HepG2 (cell line): ENCODE measurements around the gene RILP. TPM values are rescaled to one million over a fixed set of nuclear protein-coding genes. Genes with fewer than 3 reads are reported as not detected.
A peak's percentile ranks its signal among the peaks of the same experiment; 100 is the strongest.

Source experiments
- ERF ChIP-seq: IDR thresholded peaks from 2 replicates; pipeline ENCODE4 v1.6.1; 2018; ENCODE audit warnings: missing biosample characterization, missing genetic modification reagents
- FOXP1 ChIP-seq, 2 experiments: fragments of 450-650 bp in 1 of 2; IDR thresholded peaks; 2 replicates each; pipeline ENCODE4 v1.6.1; 2017 to 2018; ENCODE audit warnings: antibody characterized with exemption in 1 of 2
- MTA1 ChIP-seq: sonication (generic); formaldehyde crosslinking; IDR thresholded peaks from 2 replicates; pipeline ENCODE4 v1.4.0; 2020; ENCODE audit warnings: missing genetic modification reagents, mild to moderate bottlenecking, borderline replicate concordance
- POLR2AphosphoS5 ChIP-seq: IDR thresholded peaks from 2 replicates; pipeline ENCODE4 v1.6.1; 2012; ENCODE audit warnings: low read depth, low read length
- RFXAP ChIP-seq: sonication (generic); formaldehyde crosslinking; IDR thresholded peaks from 2 replicates; pipeline ENCODE4 v1.4.0; 2020; ENCODE audit warnings: missing genetic modification reagents, borderline replicate concordance
- SNAPC2 ChIP-seq: sonication (generic); formaldehyde crosslinking; IDR thresholded peaks from 2 replicates; pipeline ENCODE4 v1.8.1; 2022; ENCODE audit warnings: mild to moderate bottlenecking, missing genetic modification reagents
- SPEN ChIP-seq: sonication (generic); formaldehyde crosslinking; IDR thresholded peaks from 2 replicates; pipeline ENCODE4 v1.5.1; 2020; ENCODE audit warnings: low read depth, mild to moderate bottlenecking, missing genetic modification reagents
- ZNF12 ChIP-seq: sonication (generic); formaldehyde crosslinking; IDR thresholded peaks from 2 replicates; pipeline ENCODE4 v1.5.0; 2020; ENCODE audit warnings: missing genetic modification reagents
- ZNF292 ChIP-seq: sonication (generic); formaldehyde crosslinking; IDR thresholded peaks from 2 replicates; pipeline ENCODE4 v1.8.1; 2022; ENCODE audit warnings: mild to moderate bottlenecking, low read depth, missing genetic modification reagents, borderline replicate concordance
- ZNF468 ChIP-seq: sonication (generic); formaldehyde crosslinking; IDR thresholded peaks from 2 replicates; pipeline ENCODE4 v1.8.0; 2022; ENCODE audit warnings: mild to moderate bottlenecking, moderate library complexity, missing genetic modification reagents
- ZNF75D ChIP-seq: sonication (generic); formaldehyde crosslinking; IDR thresholded peaks from 2 replicates; pipeline ENCODE4 v1.8.1; 2023; ENCODE audit warnings: missing genetic modification reagents, mild to moderate bottlenecking, borderline replicate concordance
- ZNF891 ChIP-seq: sonication (generic); formaldehyde crosslinking; IDR thresholded peaks from 2 replicates; pipeline ENCODE4 v1.5.0; 2020; ENCODE audit warnings: mild to moderate bottlenecking, missing genetic modification reagents
- polyA plus RNA-seq, 8 experiments: library from polyadenylated mRNA; depleted of rRNA in 3 of 8; stranded (reverse) in 7 of 8; unstranded in 1 of 8; fragments of >200 nt; fragmentation: Illumina TruSeq in 4 of 8; extraction: Trizol in 4 of 8; gene quantifications; 2 replicates each; pipeline versions ENCODE4 v1.2.1 to v1.2.3, GENCODE V29; 2011 to 2016; ENCODE audit warnings: low read depth in 4 of 8, missing spikeins in 1 of 8, mixed read lengths in 1 of 8; ENCODE audit not compliant: insufficient read depth in 1 of 8
- total RNA-seq, 5 experiments: library from RNA; depleted of rRNA; stranded (reverse); fragments of >200 nt; fragmentation: Illumina TruSeq; extraction: Trizol; gene quantifications; 2 replicates each; pipeline ENCODE4 v1.2.3, GENCODE V29; 2016; ENCODE audit warnings: low read depth in 1 of 5
- TF ChIP-seq, protein P1 (sequence below): sonication (generic); formaldehyde crosslinking; IDR thresholded peaks from 2 replicates; pipeline ENCODE4 v1.4.0; 2020; ENCODE audit warnings: missing genetic modification reagents, mild to moderate bottlenecking, borderline replicate concordance
- TF ChIP-seq, protein P2 (sequence below): sonication (generic); formaldehyde crosslinking; IDR thresholded peaks from 2 replicates; pipeline ENCODE4 v1.4.0; 2020; ENCODE audit warnings: missing genetic modification reagents, low read depth, mild to moderate bottlenecking, borderline replicate concordance
- TF ChIP-seq, protein P3 (sequence below): sonication (generic); formaldehyde crosslinking; IDR thresholded peaks from 2 replicates; pipeline ENCODE4 v1.9.0; 2022; ENCODE audit warnings: missing genetic modification reagents, mild to moderate bottlenecking, borderline replicate concordance
- TF ChIP-seq, protein P4 (sequence below): sonication (generic); formaldehyde crosslinking; IDR thresholded peaks from 2 replicates; pipeline ENCODE4 v1.8.0; 2022; ENCODE audit warnings: mild to moderate bottlenecking, missing genetic modification reagents, moderate library complexity
- TF ChIP-seq, protein P5 (sequence below): IDR thresholded peaks from 2 replicates; pipeline ENCODE4 v1.4.0; 2020; ENCODE audit warnings: mild to moderate bottlenecking, missing genetic modification reagents

RILP gene
- total and polyA plus RNA-seq, 2 of the 13 experiments (the other 11 are each of a cell fraction or from before 2014, with no cell fraction given), result 6.6 to 8.1 TPM

DNA sequence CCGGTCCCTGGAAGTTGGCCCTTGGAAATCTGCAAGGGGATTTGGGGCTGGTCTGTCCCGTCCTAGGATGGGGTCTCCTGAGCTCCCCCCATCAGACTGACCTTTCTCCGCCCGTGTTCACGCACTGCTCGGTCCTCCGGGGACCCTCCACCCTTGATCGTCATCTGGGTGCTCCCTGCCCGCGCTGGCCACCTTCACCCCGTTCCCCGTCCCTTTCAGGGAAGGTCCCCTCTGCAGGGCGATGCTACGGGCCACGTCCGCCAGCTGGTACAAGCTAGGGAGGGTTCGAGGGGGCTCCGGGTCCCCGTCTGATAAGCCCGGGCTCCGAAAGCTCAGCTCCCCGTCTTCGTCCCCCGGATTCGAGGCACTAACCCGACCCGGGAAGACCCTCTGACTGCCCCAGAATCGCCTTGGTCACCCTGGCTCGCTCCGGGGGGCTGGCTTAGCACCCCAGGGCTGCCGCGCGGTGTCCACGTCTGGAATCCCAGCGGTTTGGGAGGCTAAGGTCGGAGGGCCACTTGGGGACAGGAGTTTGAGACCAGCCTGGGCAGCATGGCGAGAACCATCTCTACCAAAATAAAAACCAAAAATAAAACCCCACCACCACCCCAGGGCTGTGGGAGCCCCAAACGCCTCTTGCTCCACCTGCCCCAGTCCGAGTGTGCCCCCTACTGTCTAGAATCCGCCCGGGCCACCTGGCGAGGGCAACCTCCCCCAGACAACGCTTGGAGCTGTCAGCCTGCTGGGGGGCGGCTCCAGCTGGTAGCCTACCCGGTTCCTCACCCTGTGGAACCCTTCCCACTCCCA is 20.0 kb downstream of the RILP start (continued):
- TF ChIP-seq, protein P1, sequence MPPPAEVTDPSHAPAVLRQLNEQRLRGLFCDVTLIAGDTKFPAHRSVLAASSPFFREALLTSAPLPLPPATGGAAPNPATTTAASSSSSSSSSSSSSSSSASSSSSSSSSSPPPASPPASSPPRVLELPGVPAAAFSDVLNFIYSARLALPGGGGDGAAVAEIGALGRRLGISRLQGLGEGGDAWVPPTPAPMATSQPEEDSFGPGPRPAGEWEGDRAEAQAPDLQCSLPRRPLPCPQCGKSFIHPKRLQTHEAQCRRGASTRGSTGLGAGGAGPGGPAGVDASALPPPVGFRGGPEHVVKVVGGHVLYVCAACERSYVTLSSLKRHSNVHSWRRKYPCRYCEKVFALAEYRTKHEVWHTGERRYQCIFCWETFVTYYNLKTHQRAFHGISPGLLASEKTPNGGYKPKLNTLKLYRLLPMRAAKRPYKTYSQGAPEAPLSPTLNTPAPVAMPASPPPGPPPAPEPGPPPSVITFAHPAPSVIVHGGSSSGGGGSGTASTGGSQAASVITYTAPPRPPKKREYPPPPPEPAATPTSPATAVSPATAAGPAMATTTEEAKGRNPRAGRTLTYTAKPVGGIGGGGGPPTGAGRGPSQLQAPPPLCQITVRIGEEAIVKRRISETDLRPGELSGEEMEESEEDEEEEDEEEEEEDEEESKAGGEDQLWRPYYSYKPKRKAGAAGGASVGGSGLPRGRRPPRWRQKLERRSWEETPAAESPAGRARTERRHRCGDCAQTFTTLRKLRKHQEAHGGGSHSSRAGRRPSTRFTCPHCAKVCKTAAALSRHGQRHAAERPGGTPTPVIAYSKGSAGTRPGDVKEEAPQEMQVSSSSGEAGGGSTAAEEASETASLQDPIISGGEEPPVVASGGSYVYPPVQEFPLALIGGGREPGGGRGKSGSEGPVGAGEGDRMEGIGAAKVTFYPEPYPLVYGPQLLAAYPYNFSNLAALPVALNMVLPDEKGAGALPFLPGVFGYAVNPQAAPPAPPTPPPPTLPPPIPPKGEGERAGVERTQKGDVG (CRISPR knock-in tag), result 0 out of 2 replicates have a peak, but pooled peaks have one; percentile 35
- TF ChIP-seq ZNF292 (CRISPR knock-in tag), result no peak
- no peak for TF ChIP-seq SNAPC2 (CRISPR knock-in tag)
- TF ChIP-seq, protein P2, sequence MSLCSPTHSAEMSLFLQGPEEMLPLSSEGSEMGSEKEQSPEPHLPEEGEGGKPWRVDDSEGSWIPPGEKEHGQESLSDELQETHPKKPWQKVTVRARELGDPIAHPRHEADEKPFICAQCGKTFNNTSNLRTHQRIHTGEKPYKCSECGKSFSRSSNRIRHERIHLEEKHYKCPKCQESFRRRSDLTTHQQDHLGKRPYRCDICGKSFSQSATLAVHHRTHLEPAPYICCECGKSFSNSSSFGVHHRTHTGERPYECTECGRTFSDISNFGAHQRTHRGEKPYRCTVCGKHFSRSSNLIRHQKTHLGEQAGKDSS (CRISPR knock-in tag), result no peak
- TF ChIP-seq MTA1 (CRISPR knock-in tag), result no peak
- TF ChIP-seq SPEN (CRISPR knock-in tag), result no peak
- TF ChIP-seq, protein P3, sequence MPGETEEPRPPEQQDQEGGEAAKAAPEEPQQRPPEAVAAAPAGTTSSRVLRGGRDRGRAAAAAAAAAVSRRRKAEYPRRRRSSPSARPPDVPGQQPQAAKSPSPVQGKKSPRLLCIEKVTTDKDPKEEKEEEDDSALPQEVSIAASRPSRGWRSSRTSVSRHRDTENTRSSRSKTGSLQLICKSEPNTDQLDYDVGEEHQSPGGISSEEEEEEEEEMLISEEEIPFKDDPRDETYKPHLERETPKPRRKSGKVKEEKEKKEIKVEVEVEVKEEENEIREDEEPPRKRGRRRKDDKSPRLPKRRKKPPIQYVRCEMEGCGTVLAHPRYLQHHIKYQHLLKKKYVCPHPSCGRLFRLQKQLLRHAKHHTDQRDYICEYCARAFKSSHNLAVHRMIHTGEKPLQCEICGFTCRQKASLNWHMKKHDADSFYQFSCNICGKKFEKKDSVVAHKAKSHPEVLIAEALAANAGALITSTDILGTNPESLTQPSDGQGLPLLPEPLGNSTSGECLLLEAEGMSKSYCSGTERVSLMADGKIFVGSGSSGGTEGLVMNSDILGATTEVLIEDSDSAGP (CRISPR knock-in tag), result peak; percentile 50; the same call in 1 of the 2 replicates
- TF ChIP-seq, protein P4, sequence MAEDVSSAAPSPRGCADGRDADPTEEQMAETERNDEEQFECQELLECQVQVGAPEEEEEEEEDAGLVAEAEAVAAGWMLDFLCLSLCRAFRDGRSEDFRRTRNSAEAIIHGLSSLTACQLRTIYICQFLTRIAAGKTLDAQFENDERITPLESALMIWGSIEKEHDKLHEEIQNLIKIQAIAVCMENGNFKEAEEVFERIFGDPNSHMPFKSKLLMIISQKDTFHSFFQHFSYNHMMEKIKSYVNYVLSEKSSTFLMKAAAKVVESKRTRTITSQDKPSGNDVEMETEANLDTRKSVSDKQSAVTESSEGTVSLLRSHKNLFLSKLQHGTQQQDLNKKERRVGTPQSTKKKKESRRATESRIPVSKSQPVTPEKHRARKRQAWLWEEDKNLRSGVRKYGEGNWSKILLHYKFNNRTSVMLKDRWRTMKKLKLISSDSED, result no peak
- no peak for TF ChIP-seq ZNF891 (CRISPR knock-in tag)
- no peak for TF ChIP-seq ZNF468
- no peak for TF ChIP-seq POLR2AphosphoS5
- no peak for TF ChIP-seq RFXAP (CRISPR knock-in tag)
- no peak for TF ChIP-seq ZNF12 (CRISPR knock-in tag)
- TF ChIP-seq, protein P5, sequence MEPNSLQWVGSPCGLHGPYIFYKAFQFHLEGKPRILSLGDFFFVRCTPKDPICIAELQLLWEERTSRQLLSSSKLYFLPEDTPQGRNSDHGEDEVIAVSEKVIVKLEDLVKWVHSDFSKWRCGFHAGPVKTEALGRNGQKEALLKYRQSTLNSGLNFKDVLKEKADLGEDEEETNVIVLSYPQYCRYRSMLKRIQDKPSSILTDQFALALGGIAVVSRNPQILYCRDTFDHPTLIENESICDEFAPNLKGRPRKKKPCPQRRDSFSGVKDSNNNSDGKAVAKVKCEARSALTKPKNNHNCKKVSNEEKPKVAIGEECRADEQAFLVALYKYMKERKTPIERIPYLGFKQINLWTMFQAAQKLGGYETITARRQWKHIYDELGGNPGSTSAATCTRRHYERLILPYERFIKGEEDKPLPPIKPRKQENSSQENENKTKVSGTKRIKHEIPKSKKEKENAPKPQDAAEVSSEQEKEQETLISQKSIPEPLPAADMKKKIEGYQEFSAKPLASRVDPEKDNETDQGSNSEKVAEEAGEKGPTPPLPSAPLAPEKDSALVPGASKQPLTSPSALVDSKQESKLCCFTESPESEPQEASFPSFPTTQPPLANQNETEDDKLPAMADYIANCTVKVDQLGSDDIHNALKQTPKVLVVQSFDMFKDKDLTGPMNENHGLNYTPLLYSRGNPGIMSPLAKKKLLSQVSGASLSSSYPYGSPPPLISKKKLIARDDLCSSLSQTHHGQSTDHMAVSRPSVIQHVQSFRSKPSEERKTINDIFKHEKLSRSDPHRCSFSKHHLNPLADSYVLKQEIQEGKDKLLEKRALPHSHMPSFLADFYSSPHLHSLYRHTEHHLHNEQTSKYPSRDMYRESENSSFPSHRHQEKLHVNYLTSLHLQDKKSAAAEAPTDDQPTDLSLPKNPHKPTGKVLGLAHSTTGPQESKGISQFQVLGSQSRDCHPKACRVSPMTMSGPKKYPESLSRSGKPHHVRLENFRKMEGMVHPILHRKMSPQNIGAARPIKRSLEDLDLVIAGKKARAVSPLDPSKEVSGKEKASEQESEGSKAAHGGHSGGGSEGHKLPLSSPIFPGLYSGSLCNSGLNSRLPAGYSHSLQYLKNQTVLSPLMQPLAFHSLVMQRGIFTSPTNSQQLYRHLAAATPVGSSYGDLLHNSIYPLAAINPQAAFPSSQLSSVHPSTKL, result no peak
- TF ChIP-seq ERF (CRISPR knock-in tag), result no peak
- no peak for TF ChIP-seq FOXP1 (IDR thresholded peaks at IDR 0.05)
- TF ChIP-seq FOXP1 (CRISPR knock-in tag; IDR thresholded peaks at IDR 0.05), result no peak
- no peak for TF ChIP-seq ZNF75D (CRISPR knock-in tag)
